PC-9 (cell line): ENCODE measurements around the gene PKD1L1.

Experiments used
- EZH2 ChIP-seq: fragments of 200-600 bp; sonication (generic); IDR thresholded peaks from 2 replicates; pipeline ENCODE4 v1.8.0; 2017; ENCODE audit warnings: antibody characterized with exemption, low read depth
- TF ChIP-seq, protein P1 (sequence below): fragments of 200-600 bp; sonication (generic); conservative IDR thresholded peaks from 2 replicates; pipeline ENCODE4 v1.6.1; 2017; ENCODE audit warnings: mixed run types, antibody characterized with exemption, mild to moderate bottlenecking, moderate library complexity

DNA sequence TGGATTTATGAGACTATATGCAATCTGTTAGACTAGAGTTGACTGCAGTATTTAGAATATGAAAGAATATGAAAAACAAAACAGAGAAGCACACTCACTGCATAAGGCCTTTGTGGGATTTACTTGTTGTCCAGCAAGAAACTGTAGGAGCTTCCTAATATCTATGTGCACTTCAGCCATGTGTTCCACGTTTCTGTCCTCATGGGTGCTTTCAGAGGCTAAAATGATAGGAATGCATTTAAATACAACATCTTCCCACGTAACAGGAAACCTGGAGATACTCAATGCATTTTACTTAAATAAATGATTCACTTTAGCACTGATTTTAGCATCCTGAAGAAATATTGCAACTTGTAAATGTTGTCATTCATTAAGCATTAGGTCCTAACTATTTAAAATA is 19.4 kb upstream of the PKD1L1 start:
- TF ChIP-seq EZH2: no peak
- TF ChIP-seq, protein P1, sequence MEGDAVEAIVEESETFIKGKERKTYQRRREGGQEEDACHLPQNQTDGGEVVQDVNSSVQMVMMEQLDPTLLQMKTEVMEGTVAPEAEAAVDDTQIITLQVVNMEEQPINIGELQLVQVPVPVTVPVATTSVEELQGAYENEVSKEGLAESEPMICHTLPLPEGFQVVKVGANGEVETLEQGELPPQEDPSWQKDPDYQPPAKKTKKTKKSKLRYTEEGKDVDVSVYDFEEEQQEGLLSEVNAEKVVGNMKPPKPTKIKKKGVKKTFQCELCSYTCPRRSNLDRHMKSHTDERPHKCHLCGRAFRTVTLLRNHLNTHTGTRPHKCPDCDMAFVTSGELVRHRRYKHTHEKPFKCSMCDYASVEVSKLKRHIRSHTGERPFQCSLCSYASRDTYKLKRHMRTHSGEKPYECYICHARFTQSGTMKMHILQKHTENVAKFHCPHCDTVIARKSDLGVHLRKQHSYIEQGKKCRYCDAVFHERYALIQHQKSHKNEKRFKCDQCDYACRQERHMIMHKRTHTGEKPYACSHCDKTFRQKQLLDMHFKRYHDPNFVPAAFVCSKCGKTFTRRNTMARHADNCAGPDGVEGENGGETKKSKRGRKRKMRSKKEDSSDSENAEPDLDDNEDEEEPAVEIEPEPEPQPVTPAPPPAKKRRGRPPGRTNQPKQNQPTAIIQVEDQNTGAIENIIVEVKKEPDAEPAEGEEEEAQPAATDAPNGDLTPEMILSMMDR: no peak
